RWPE2 (cell line): ENCODE measurements around the gene RAI2.

Source experiments
- ATAC-seq: fragments of 200-7000 bp; cut with Tn5 transposase; 3 replicates; pipeline ENCODE4 v1.9.1; 2021; ENCODE audit warnings: low read depth
- DNase-seq: peaks from one replicate; pipeline ENCODE4 v3.0.0-alpha.2; 2020; ENCODE audit warnings: low spot score
- H3K27ac ChIP-seq: fragments of 450-650 bp; 2 replicates; pipeline ENCODE4 v1.5.1; 2017; ENCODE audit warnings: mild to moderate bottlenecking; ENCODE audit not compliant: poor library complexity, severe bottlenecking
- H3K27me3 ChIP-seq: fragments of 250-450 bp; sonication (Bioruptor Pico); 2 replicates; pipeline ENCODE4 v1.5.1; 2021; ENCODE audit warnings: mild to moderate bottlenecking, moderate library complexity; ENCODE audit not compliant: insufficient read depth, poor library complexity, severe bottlenecking
- H3K36me3 ChIP-seq: fragments of 250-450 bp; sonication (Bioruptor Pico); 2 replicates; pipeline ENCODE4 v1.5.1; 2020; ENCODE audit warnings: low read depth, mild to moderate bottlenecking, moderate library complexity
- H3K4me1 ChIP-seq: fragments of 250-450 bp; sonication (Bioruptor Pico); 2 replicates; pipeline ENCODE4 v1.5.1; 2021; ENCODE audit warnings: mild to moderate bottlenecking, moderate library complexity; ENCODE audit not compliant: insufficient read depth, poor library complexity, severe bottlenecking
- H3K4me3 ChIP-seq: fragments of 250-450 bp; sonication (Bioruptor Pico); 2 replicates; pipeline ENCODE4 v1.5.1; 2021; ENCODE audit warnings: mild to moderate bottlenecking, moderate library complexity; ENCODE audit not compliant: severe bottlenecking
- H3K9me3 ChIP-seq: fragments of 250-450 bp; sonication (Bioruptor Pico); 2 replicates; pipeline ENCODE4 v1.5.1; 2021; ENCODE audit warnings: mild to moderate bottlenecking, moderate library complexity; ENCODE audit not compliant: severe bottlenecking
- CTCF ChIP-seq: fragments of 450-650 bp; IDR thresholded peaks from one replicate; pipeline ENCODE4 v1.5.1; 2017; ENCODE audit warnings: mild to moderate bottlenecking, moderate library complexity; ENCODE audit not compliant: poor library complexity, severe bottlenecking

Gene RAI2

GRCh38 chrX:17854069-17854468 lies 7.0 kb downstream of the RAI2 start:
- no peak for ATAC-seq
- Histone ChIP-seq H3K9me3 (no peaks in the 10 kb centered on the region), H3K4me1 (no peaks in the 10 kb centered on the region), H3K27ac (no peak overlapping the region), H3K27me3 (peaks cover 2% of the 10 kb centered on the region), H3K36me3 (no peaks in the 10 kb centered on the region), H3K4me3 (no peak overlapping the region)
- no peak for DNase-seq
- TF ChIP-seq CTCF: no peak

- TF ChIP-seq CTCF: no peak
- DNase-seq (no peak), ATAC-seq (no peak)
- no peak overlapping the region for H3K27ac ChIP-seq
- no peaks in the 10 kb centered on the region for H3K36me3 ChIP-seq
- no peaks in the 10 kb centered on the region for H3K27me3 ChIP-seq
- no peaks in the 10 kb centered on the region for H3K4me1 ChIP-seq
- no peaks in the 10 kb centered on the region for H3K9me3 ChIP-seq
- no peak overlapping the region for H3K4me3 ChIP-seq
Measured at GRCh38 chrX:17851874-17852273, 9.2 kb downstream of the RAI2 start.

GRCh38 chrX:17848545-17849265 lies 12.4 kb downstream of the RAI2 start:
- Histone ChIP-seq H3K27me3 (no peaks in the 10 kb centered on the region), H3K27ac (no peak overlapping the region), H3K36me3 (no peaks in the 10 kb centered on the region), H3K9me3 (no peaks in the 10 kb centered on the region), H3K4me1 (no peaks in the 10 kb centered on the region), H3K4me3 (no peak overlapping the region)
- DNase-seq (no peak), ATAC-seq (no peak)
- no peak for TF ChIP-seq CTCF

GRCh38 chrX:17846045-17846444 lies 15.1 kb downstream of the RAI2 start:
- no peak overlapping the region for H3K4me3 ChIP-seq
- H3K36me3 ChIP-seq: no peaks in the 10 kb centered on the region
- DNase-seq (no peak), ATAC-seq (peak; percentile 78)
- no peaks in the 10 kb centered on the region for H3K27me3 ChIP-seq
- no peak for TF ChIP-seq CTCF
- H3K9me3 ChIP-seq: no peaks in the 10 kb centered on the region
- H3K27ac ChIP-seq: no peak overlapping the region
- H3K4me1 ChIP-seq: no peaks in the 10 kb centered on the region

GRCh38 chrX:17844236-17844635 lies 16.9 kb downstream of the RAI2 start:
- H3K4me1 ChIP-seq: no peaks in the 10 kb centered on the region
- ATAC-seq: no peak
- H3K27me3 ChIP-seq: no peaks in the 10 kb centered on the region
- no peak for TF ChIP-seq CTCF
- no peaks in the 10 kb centered on the region for H3K36me3 ChIP-seq
- no peaks in the 10 kb centered on the region for H3K9me3 ChIP-seq
- no peak for DNase-seq
- no peak overlapping the region for H3K4me3 ChIP-seq
- H3K27ac ChIP-seq: no peak overlapping the region
